GM19397 (cell line): Measurements from ENCODE around the gene LGALS3BP.
"Not testable (repeated sequence)": the region's sequence is repeated elsewhere in the genome, so short reads cannot be mapped to it uniquely, and the experiment has no call there.

ENCODE experiments used
- ATAC-seq: cut with Tn5 transposase; IDR thresholded peaks from one replicate; pipeline ENCODE4 v1.9.1; 2021; ENCODE audit warnings: mild to moderate bottlenecking, moderate library complexity; ENCODE audit not compliant: unreplicated experiment

The LGALS3BP gene

DNA sequence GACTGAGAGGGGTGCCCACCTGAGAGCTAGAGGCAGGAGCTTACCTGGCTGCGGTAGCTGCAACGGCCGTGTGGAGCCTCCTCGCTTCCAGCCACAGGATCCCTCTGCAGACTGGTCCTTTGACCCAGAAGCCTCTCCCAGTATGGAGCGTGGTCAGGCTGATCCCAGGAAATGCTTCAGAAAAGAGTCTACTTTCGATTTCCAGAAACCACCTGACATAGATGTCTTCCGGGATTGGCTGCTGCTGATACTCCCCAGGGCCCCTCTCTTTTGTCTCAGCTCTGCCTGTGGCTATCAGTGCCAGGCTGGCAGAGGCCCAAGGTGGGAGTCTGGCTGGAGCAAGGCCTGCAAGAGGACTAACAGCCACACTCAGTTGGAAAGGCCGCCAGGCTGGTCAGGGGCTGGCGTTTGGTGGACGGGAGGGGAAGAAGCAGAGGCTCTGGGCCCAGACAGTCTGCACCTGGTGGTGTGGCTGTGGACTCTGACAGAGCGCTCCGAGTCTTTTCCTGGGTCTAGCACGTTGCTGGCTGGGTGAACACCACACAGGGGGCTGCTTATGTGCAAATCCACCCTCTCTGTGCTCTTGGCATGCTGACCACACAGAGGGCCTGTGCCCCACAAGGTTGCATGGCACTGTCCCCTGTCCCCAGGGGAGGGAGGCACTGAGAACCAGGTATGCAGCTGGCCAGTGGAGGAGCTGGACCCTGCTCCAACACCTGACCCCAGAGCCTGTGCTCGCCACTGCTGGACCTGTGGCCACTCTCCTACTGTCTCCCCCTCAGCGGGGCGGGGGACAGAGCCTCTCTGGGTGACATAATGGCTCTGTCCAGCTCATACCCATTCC lies at the start of gene LGALS3BP:
Gene LGALS3BP (minus strand): TSS at position 144 of the 844 bp plus-strand sequence. CDS start 2,732 bp downstream, outside the sequence.
- ATAC-seq = no peak

- ATAC-seq = no peak
Observed at GRCh38 chr17:79028496-79029326, 49.0 kb upstream of the LGALS3BP start.

DNA sequence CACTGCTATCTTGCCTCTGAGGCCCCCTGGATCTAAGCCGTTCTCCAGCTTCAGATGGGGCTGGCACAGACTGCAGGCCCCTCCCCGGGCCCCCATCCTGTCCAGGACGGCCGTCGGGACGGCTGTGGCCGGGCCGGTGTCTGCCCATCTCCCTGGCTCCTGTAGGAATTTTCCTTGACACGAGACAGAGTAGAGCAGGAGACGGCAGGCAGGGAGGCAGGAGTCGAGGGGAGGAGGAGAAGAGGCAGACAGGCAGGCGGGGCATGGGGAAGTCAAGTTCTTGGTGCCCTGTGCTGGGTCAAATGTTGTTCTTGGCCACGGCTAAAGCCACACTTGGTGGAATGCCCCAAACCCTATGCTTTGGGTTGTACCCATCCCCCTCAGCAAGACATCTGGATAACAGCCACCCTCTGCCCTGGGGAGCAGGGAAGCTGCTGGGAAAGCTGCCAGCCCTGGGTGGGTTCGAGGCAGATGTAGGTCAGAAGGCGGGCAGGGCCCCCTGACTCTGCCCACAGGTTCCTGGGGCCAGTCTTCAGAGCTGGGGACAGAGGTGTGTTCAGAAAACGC lies 48.3 kb upstream of the LGALS3BP start:
- no peak for ATAC-seq

GRCh38 chr17:79027274-79027924 lies 47.7 kb upstream of the LGALS3BP start:
- ATAC-seq = no peak

DNA sequence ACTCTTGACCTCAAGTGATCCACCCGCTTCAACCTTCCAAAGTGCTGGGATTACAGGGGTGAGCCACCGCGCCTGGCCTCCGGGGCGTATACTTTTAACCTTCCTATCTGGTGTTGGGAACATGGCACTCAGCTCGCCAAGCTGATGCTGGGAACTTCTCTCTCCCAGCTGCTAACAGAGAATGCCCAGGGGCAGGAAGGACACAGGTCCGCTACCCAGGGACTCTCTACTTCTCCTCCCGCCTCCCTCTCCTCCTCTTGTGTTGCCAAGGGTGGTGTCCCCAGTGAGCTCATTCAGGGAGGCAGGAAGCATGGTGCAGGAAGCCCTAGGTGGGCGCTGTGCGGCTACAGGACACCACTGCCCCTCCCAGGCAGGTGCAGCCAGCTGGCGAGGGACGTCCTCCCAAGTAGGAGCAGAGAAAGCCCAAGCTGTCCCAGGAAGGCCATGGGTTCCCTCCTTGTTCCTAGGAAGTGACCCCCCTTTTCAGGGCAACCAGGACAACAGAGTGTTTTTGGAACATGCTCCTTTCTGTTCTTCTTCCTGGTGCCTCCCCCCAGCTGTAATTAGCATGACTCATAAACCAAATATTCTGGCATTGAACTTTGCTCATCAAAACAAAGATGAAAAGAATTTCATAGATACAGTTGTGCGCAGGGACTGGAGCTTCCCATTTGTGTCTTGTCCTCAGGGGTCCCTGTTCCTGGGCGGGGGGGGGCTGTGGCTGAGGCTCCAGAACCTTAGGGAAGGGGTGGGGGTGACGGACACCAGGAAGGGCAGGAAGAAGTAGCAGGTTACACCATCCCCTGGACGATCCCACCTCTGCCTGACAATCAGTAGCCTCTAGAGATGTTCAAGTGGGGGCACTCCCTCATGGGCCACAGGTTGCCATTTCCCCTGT lies 46.9 kb upstream of the LGALS3BP start:
- no peak for ATAC-seq

- ATAC-seq = no peak
Observed at GRCh38 chr17:79024901-79025737, 45.4 kb upstream of the LGALS3BP start.

DNA sequence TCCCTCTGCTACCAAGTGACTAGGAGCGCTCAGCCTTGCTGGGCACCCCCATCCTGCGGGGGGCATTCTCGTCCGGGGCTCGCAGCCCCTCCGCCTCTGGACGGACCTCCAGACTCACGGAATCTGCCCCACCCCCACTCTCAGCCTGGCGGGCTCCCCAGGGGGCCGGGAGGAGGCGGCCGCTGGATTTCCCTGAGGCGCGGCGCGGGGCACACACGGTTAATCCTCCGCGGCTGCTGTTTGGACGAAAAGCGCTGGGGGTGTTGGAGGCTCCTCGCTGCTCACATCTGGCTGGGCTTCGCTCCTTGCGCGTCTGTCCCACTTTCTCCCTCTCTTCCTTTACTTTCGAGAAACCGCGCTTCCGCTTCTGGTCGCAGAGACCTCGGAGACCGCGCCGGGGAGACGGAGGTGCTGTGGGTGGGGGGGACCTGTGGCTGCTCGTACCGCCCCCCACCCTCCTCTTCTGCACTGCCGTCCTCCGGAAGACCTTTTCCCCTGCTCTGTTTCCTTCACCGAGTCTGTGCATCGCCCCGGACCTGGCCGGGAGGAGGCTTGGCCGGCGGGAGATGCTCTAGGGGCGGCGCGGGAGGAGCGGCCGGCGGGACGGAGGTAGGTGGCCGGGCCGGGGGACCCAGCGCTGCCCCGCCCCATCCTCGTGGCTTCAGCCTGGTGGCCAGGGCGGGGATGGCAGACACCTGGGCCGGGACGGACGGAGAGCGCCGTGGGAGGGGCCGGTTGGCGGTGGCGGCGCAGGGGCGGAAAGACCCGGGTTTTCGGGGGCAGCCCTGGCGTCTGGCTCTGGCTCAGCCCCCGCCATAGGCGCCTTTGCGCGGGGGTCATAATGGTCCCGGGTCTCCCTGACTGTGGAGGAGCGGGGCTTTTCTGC lies 44.4 kb upstream of the LGALS3BP start, which contains the start of gene C1QTNF1:
Gene C1QTNF1 (plus strand): TSS at position 284 of the 886 bp plus-strand sequence. CDS start 19,800 bp downstream, outside the sequence.
- no peak for ATAC-seq

- no peak for ATAC-seq
Observed at GRCh38 chr17:79023180-79023705, 43.5 kb upstream of the LGALS3BP start.

GRCh38 chr17:79022507-79022991 lies 42.8 kb upstream of the LGALS3BP start:
- ATAC-seq = no peak

- ATAC-seq = not testable (repeated sequence)
Observed at GRCh38 chr17:79021929-79022328, 42.2 kb upstream of the LGALS3BP start.

DNA sequence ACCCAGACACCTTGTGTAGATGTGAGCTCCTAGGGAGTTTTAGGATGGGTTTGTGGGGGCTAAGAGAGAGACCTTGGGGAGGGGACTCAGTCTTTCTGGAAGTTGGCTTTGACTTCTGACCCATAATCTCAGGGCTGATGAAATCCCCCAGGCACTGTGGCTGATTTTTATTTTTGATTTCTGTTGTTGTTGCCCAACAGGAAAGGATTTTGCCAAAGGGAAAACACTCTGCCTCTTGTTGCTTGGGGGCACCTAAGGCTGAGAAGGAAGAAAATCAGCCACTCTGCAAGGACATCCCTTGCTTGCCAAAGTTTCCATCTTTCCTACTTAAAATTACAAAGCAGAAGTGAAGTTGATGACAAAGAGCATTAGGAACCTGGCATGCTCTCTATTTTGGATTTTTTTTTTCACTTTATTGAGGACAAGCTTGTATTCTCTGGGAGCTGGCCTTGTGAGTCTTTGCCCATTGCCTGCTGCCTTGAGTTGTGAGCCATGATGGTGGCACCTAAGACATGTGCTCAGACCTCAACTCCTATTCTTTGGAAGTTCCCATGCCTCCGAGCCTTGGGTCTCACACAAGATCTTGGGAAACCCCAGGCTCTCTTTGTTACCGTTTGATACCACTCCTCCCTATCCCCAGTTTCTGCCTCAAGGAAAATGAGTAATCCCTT lies 41.0 kb upstream of the LGALS3BP start:
- no peak for ATAC-seq

DNA sequence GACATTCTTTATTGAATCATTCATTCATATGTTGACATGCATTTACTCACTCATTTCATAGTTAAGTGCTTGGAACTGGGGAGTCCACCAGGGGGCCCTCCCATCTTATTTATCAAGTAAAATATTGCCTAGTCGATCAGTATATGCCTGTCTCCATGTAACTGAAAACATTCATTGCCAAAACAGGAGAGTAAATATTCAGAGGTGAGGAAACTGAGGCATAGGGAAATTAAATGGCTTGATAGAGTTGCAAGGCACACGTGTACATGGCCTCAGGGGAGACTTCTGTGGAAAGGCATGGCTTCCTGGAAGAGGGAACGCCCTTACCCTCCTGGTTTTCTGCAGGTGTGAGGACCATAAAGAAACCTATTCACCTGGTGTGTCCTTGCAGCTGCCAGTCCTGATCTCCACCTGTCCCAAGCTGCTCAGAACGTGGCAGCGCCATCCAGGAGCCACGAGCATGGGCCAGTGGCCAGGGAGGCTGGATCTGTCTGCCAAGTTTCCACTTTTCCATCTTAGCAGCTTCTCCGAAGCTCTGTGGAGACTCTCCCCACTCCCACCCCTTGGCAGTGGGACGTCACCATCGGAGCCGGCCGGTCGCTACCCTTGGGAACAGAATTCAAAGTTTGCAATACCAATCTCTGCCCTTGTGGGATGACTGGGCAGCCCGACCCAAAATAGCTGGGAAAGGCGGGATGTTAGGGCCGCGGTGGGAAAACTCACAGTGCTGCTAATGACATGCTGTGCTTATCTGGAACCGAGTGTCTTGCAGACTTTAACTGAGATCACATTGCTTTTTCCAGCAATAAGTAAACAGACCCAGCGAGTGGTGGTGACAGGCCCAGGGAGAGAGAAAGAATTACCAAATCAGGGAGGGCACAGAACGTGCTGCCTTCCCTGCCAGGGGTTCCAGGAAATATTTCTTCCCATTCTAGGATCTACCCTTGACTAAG lies 40.2 kb upstream of the LGALS3BP start:
- ATAC-seq = no peak

DNA sequence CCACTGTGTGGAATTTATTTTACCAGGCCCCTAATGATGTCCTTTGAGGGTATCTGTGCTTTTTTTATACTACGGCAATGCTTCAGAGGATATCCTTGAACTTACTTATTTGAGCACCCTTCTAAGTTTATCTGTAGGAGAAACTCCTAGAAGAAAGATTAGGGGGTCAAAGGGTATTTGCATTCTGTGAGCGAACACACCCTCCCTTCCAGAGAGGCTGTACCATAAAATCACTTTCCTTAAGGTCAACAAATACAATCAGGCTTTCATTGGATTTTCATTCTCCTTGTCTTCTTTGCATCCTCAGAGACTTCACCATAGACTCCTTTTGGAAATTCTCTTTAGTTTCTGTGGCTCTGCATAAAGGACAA lies 39.5 kb upstream of the LGALS3BP start:
- no peak for ATAC-seq

DNA sequence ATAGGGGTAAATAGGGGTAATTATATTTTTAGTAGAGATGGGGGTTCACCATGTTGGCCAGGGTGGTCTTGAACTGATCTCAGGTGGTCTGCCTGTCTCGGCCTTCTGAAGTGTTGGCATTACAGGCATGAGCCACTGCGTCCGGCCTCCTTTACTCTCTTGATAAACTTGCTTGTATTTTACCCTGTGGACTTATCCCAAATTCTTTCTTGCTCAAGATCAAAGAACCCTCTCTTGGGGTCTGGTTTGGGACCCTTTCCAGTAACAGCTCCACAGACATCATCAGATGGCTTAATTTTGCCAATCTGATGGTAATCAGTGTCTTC lies 38.6 kb upstream of the LGALS3BP start:
- ATAC-seq = no peak

- no peak for ATAC-seq
Observed at GRCh38 chr17:79017546-79018369, 38.0 kb upstream of the LGALS3BP start.
